Kasumi-1 (cell line): Measurements from ENCODE around the gene CNIH1.
"Not testable (repeated sequence)": the region's sequence is repeated elsewhere in the genome, so short reads cannot be mapped to it uniquely, and the experiment has no call there.

Experiments used
- DNase-seq, 2 experiments: peaks; one replicate each; lab custom pipeline; 2025; lab: John Stamatoyannopoulos, UW

CNIH1 gene

DNA sequence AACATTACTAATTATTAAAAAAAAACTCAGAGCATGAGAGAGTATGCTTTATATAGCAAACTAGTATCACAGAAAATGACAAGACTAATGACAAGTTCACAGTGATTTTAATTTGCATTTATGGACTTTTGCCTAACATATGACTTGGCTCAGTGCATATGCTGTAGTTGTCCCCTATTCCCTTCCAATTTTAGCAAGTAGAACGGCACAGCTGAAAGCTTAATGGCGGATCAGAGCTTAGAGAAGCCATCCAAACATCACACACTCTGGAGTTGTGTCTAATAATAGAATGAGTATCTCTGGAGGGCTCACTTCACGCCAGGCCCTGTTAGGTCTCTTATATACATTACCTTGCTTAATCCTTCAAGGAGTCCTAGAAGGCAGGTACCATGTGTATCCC lies 13.3 kb downstream of the CNIH1 start:
- no peak for DNase-seq

DNA sequence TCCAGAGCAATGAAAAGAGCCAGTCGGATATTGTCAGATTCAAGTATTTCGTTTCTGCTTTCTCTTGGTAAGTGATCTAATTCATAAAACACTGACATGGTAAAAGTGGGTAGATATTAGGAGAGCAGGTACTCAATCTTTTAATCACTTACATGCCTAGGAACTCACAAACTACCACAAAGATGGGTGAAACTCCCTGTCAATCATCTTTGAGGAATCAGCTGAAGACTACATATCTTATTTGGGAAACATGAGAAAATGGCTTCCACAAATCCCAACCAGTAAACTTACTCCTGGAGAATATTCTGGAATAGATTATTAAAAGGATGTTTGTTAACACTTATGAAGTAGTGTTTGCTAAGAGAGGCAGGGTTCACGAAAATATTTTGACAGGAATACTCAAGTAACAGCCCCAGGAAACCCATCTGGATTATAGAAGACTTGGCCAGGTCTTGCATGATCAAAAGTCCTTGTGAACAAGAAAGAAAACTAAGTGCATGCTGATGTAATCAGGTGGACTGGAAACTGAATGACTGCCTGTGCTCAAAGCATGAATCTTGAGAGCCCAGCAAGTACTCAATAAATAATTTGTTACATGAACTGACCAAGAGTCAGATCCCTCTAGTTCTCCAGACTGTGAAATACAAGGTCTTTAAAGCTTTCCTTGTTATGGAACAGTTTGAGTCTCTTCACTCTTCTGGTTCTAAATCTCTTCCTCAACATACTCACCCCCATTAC lies 15.5 kb downstream of the CNIH1 start:
- DNase-seq: no peak

DNA sequence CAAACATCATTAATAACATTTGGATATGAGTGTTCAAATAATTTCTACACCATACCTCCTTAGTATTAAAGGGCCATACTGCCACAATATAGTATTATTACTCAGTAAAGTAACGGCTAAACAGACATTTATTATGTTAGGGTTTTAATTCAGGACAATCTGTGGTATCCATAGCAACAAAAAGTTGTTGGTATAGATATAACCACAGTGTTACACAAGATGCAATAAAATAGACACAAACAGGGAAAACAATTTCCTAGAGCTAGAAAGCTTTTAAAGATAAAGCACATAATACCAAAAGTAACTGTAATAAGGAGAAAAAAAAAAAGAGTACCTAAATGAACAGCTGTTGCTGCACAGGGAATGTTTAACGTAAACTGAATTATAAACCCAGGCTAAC lies 16.1 kb downstream of the CNIH1 start:
- DNase-seq: no peak

DNA sequence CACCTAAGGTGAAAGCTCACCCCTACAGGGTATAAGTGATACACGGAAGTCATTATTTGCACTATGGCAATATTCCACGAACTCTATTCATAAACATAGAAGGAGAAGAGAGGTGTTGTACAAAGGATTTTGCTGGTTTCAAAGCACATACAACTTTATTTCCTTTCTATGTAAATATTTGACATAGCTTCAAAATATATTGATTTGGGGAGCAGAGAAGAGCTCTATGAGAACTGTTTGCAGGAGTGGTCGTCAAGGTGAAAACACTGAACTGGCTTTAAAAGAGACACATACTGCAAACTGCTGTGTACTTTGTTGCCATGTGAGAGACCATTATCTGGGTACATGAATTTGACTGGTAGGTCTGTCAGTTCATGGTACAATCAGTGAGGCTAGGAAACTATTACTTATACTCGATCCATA lies 16.7 kb downstream of the CNIH1 start:
- no peak for DNase-seq

DNA sequence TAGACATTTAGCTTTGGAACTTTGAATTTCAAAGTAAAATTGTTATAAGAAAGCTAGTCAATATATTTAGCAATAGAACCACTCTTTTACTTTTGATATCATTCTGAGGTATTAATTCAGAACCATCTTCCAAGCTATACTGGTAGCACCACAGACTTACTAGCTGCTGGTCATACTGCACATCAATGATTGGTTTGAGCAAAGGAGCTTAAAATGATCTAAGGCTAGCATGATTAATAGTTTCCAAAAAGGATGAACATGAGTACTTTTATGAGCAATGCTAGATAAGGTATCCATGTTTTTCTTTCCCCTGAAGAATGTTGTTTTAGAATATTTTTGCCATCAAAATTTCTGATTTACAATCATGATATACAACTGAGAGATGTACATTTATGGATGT lies 17.2 kb downstream of the CNIH1 start:
- no peak for DNase-seq

DNA sequence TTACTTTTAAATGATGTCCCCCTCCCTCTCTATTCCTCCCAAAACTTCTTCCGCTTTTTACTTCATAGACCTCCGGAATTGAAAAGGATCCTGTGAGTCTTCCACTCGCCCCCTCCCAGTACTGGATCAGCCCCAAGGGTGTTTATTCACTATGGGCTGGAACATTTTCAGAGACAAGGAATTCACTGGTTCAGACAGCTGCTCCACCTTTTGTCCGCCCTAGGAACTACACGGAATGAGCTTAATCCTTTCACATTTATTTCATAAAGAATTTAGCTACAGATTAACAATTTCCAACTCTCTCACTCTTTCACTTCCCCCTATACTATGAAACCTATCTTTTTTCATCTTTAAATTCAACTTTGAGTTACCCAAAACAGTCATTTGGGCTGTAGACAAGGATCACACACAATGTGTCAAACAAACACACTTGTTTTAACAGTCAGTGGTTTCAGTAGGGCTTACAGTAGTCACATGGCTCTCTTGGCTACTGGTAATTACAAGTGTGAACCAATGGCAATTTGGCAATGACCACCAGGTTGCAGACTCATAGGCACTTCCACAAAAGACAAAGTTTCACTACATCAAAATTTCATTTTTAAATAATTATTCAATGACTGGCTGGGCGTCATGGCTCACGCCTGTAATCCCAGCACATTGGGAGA lies 20.6 kb downstream of the CNIH1 start:
- DNase-seq: peak; percentile 40 to 65

DNA sequence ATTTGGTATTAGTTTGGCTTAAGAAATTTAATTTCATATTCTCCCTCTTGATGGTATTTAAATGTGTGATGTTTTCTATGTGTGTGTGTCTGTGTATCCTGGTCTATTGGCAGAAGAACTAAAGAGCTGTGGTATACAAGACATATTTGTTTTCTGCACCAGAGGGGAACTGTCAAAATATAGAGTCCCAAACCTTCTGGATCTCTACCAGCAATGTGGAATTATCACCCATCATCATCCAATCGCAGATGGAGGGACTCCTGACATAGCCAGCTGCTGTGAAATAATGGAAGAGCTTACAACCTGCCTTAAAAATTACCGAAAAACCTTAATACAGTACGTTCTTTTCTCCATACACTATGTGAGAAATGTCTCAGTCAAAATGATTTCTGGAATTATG lies 29.8 kb downstream of the CNIH1 start:
- no peak for DNase-seq

DNA sequence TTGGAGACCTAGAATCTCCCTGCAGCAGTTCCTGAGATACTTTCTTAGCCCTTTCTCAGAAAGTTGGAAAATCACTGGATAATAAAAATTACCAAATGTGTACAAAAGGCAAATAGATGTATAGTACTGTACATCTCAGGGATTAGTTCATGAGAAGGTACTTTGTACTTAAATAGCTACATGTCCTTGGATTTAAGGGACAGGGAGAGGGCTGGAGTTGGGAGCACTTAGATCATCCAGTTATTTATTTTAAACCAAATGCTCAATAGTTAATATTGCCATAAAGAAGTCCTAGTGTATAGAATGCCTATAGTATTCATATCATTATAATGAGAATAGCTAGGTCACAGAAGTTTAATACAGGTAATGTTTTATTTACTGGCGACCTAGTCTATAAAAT lies 31.0 kb downstream of the CNIH1 start:
- DNase-seq: no peak

DNA sequence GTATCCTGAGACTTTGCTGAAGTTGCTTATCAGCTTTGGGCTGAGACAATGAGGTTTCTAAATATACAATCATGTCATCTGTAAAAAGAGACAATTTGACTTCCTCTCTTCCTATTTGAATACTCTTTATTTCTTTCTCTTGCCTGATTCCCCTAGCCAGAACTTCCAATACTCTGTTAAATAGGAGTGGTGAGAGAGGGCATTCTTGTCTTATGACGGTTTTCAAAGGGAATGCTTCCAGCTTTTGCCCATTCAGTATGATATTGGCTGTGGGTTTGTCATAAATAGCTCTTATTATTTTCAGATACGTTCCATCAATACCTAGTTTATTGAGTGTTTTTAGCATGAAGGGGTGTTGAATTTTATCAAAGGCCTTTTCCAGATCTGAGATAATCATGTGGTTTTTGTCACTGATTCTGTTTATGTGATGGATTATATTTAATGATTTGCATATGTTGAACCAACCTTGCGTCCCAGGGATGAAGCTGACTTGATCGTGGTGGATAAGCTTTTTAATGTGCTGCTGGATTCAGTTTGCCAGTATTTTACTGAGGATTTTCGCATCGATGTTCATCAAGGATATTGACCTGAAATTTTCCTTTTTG lies 37.7 kb downstream of the CNIH1 start:
- not testable (repeated sequence) for DNase-seq

DNA sequence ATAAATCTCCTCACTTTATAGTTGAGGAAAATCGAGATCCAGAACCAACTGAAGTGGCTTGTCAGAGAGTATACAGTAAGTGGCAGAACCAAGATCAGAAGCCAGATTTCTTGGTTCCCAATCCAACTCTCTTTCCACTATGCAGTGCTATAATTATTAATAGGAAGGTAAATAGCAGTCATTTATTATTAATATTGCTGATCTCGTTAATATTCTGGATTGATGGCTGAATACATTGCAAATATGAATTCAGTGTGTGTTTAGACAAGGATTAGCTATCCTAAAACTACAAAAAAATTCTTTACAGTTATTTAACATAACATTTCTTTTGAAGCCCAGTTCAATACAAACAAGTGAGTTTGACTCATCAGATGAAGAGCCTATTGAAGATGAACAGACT lies 41.6 kb downstream of the CNIH1 start:
- DNase-seq: no peak

DNA sequence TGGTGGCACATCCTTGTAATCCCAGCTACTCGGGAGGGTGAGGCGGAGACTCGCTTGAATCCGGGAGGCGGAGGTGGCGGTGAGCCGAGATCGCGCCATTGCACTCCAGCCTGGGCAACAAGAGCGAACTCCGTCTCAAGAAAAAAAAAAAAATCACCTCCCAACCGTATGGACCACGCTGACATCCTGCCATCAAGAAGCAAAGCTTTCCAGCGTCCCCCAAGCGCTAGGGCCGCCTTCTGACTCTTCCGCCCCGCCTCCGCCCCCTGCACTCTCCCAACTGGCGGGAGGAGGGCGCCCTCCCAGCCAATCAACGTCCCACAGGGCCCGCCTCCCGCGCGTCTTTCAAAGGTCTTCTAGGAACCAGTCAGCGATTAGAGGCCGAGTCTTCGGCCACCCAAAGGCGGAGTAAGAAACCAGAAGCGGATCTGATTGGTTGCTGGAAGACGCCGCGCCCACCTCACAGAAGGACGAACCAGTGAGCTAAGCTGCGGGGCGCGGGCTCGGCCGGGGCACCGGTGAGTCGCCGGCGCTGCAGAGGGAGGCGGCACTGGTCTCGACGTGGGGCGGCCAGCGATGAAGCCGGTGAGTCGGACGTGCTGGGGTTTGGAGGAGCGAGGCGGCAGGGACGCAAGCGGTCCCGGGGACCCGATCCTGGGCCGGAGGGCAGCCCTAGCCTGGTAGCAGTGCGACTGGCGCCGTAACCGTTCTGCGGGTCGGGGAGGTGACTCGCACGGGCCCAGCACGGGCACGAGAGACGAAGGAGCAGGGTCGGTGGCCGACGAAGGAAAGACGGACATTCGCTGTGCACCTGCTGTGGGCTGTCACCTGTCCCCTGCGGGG lies 44.5 kb downstream of the CNIH1 start, which contains the start of gene CDKN3:
TSS of gene CDKN3 (plus strand) at position 515 of the 843 bp plus-strand sequence. CDS start at position 577, 62 bp downstream.
- peak; percentile 97 to 99 for DNase-seq

DNA sequence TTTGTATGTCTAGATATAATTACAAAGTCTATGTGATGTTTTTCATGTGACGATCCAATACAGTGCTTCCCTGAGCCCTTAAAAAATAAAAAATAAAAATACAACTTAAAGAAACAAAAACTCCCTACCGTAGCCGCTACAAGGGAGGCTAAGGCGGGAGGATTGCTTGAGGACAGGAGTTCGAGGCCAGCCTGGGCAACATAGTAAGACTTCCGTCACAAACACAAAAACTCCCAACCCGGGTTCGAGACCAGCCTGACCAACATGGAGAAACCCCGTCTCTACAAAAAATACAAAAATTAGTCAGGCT lies 45.0 kb downstream of the CNIH1 start:
- no peak for DNase-seq

DNA sequence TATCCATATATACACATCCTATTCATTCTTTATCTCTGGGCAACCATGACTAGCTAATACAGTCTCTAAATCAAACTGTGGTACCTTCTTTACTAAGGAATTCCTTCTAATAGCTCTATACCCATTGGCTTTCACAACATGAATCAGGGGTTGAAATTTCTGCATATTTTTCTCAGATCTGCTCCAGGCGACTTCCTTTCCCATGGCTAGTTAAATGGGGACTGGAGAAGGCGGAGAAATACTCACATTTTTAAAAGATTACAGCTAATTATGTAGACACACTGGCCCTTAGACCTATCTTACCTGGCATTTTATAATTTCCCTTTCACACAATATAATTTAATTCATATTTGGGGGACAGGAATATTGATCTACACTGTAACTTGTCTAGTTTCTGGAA lies 45.5 kb downstream of the CNIH1 start:
- no peak for DNase-seq

DNA sequence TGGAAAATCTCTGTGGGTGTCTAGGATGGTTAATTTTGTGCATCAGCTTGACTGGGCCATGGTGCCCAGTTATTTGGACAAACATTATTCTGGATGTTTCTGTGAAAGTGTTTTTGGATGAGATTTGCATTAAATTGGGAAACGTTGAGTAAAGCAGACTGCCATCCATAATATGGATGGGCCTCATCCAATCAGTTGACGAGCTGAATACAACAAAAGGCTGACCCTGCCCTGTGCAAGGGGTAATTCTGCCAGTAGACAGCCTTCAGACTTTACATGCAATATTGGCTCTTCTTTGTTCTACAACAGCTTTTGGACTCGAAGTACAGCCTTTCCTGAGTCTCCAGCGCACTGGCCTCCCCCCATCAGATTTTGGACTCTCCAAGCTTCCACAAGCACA lies 45.9 kb downstream of the CNIH1 start:
- DNase-seq: no peak

DNA sequence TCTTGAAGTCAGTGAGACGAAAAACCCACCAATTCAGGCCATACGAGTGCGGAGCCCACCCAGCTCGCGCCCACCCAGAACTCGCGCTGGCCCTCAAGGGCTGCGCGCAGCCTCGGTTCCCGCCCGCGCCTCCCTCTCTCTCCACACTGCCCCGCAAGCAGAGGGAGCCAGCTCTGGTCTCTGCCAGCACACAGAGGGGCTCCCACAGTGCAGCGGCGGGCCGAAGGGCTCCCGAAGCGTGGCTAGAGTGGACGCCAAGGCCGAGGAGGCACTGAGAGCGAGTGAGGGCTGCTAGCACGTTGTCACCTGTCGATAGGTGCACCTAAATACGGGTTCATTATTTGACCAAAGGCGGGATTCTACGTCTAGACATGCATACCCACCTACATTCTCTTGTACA lies 46.6 kb downstream of the CNIH1 start:
- DNase-seq: no peak

DNA sequence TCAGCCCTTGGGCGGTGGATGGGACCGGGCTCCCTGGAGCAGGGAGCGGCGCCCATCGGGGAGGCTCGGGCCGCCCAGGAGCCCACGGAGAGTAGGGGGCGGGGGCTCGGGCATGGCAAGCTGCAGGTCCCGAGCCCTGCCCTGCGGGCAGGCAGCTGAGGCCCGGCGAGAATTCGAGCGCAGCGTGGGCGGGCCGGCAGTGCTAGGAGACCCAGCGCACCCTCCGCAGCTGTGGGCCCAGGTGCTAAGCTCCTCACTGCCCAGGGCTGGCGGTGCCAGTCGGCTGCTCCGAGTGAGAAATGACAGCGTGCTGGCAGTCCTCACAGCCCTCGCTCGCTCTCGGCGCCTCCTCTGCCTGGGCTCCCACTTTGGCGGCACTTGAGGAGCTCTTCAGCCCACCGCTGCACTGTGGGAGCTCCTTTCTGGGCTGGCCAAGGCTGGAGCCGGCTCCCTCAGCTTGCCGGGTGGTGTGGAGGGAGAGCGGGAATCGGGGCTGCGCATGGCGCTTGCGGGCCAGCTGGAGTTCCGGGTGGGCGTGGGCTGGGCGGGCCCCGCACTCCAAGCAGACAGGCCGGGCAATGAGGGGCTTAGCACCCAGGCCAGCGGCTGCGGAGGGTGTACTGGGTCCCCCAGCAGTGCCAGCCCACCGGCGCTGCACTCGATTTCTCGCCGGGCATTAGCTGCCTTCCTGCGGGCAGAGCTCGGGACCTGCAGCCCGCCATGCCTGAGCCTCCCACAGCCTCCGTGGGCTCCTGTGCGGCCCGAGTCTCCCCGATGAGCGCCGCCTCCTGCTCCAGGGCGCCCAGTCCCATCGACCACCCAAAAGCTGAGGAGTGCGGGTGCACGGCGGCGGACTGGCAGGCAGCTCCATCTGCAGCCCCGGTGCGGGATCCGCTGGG lies 47.9 kb downstream of the CNIH1 start:
- DNase-seq: not testable (repeated sequence)

DNA sequence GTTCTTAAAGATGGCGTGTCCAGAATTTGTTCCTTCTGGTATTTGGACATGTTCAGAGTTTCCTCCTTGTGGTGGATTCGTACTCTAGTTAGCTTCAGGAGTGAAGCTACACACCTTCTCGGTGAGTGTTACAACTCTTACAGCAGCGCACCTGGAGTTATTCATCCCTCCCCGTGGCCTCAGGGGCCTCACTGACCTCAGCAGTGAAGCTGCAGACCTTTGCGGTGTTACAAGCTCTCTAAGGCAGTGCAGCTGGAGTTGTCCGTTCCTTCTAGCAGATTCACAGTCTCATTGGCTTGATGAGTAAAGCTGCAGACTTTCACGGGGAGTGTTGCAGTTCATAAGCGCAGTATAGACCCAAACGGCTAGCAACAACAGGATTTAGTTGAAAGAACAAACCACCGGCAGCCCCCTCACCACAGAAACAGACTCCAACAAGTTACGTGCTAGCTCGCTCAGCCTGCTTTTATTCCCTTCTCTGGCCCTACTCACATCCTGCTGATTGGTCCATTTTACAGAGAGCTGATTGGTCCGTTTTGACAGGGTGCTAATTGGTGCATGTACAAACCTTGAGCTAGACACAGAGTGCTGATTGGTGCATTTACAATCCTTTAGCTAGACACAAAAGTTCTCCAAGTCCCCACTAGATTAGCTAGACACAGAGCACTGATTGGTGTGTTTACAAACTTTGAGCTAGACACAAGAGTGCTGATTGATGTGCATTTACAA lies 48.9 kb downstream of the CNIH1 start:
- no peak for DNase-seq

DNA sequence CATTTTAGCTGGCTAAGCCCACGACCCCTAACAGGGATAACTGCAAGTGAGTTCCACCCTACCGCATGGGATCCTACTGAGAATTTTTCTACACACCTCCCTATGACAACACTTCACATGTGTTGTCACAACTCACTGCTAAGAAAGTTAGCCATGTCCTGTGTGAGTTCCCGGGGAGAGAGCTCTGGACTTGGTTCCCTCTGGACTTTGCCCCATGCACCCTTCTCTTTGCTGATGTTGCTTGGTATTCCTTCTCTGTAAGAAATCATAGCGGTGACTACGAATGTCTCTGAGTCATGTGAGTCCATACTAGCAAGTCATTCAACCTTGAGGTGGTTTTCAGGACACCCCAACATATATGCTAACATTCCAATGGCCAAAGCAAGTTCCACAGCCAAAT lies 53.8 kb downstream of the CNIH1 start:
- no peak for DNase-seq

DNA sequence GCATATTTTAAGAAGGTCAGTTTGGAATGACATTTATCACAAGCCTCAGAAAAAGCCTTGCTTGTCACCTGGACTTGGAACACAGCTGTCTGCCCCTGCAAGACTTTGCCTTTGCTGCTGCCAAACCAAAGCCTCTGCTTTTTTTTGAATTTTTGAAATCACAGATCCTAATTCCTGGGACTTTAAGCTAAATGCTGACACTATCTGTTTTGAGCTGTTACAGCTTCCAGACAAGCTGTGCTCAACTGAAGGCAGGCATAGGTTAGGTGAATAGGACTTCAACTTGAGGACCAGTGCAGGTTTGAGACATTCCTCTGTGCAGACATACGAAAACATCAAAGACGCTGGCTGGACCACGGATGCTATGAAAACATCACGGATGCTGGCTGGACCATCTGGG lies 55.6 kb downstream of the CNIH1 start:
- no peak for DNase-seq

DNA sequence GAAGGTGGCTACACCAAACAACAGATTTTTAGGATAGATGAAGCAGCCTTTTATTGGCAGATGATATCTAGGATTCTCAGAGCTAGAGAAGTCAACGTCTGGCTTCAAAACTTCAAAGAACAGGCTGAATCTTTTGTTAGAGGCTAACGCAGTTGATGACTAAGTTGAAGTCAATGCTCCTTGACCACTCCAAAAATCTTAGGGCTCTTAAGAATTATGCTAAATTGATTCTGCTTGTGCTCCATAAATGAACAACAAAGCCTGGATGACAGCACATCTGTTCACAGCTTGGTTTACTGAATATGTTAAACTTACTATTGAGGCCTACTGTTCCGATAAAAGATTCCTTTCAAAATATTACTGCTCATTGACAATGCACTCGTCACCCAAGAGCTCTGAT lies 57.3 kb downstream of the CNIH1 start:
- no peak for DNase-seq

DNA sequence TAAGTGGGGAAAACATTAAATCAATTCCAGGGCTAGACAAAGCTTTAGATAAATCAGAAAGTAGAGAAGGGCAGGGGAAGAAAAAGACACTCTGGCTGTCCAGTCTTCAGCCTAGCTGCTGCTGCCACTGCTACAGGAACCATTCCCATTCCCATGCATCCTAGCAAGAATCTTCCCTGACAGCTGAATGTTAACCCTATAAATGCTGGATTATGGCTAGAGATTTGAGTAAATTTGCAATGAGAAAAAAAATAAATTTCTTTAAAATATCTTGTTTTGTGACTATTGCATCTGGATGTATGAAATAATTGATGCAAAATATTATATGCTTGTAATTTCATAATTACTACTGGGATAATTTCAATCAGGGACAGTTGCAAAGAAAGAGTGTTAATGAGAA lies 59.4 kb downstream of the CNIH1 start:
- DNase-seq: no peak
